Central memory CD8-positive, alpha-beta T cell (primary cell): ENCODE results near the gene RRP1B.
"Not testable (repeated sequence)": the region's sequence is repeated elsewhere in the genome, so short reads cannot be mapped to it uniquely, and the experiment has no call there.

Experiments
- ATAC-seq: fragments of 150-1000 bp; cut with Tn5 transposase; replicated peaks from 2 replicates; pipeline ENCODE4 v1.10.0; 2022; ENCODE audit warnings: mild to moderate bottlenecking, moderate FRiP score, moderate number of reproducible peaks; ENCODE audit not compliant: poor library complexity, severe bottlenecking; ENCODE audit errors: extremely low read depth
- DNase-seq, 2 donors: peaks; one replicate each; pipeline ENCODE4 v3.0.0; 2021; ENCODE audit warnings: low spot score in 2 of 2
- H3K27ac Mint-ChIP-seq: one replicate; pipeline ENCODE4 v1.8.0; 2022; ENCODE audit warnings: low read depth, mild to moderate bottlenecking, moderate library complexity, mixed read lengths
- H3K27me3 Mint-ChIP-seq: one replicate; pipeline ENCODE4 v1.8.0; 2022; ENCODE audit warnings: mixed read lengths
- H3K36me3 Mint-ChIP-seq: one replicate; pipeline ENCODE4 v1.8.0; 2022; ENCODE audit warnings: mild to moderate bottlenecking, moderate library complexity, mixed read lengths; ENCODE audit not compliant: insufficient read depth
- H3K4me1 Mint-ChIP-seq: one replicate; pipeline ENCODE4 v1.8.0; 2022; ENCODE audit warnings: mixed read lengths
- H3K4me3 Mint-ChIP-seq: one replicate; pipeline ENCODE4 v1.8.0; 2022; ENCODE audit warnings: mild to moderate bottlenecking, moderate library complexity, mixed read lengths
- H3K9me3 Mint-ChIP-seq: one replicate; pipeline ENCODE4 v1.8.0; 2022; ENCODE audit warnings: mixed read lengths

Gene RRP1B, protein sequence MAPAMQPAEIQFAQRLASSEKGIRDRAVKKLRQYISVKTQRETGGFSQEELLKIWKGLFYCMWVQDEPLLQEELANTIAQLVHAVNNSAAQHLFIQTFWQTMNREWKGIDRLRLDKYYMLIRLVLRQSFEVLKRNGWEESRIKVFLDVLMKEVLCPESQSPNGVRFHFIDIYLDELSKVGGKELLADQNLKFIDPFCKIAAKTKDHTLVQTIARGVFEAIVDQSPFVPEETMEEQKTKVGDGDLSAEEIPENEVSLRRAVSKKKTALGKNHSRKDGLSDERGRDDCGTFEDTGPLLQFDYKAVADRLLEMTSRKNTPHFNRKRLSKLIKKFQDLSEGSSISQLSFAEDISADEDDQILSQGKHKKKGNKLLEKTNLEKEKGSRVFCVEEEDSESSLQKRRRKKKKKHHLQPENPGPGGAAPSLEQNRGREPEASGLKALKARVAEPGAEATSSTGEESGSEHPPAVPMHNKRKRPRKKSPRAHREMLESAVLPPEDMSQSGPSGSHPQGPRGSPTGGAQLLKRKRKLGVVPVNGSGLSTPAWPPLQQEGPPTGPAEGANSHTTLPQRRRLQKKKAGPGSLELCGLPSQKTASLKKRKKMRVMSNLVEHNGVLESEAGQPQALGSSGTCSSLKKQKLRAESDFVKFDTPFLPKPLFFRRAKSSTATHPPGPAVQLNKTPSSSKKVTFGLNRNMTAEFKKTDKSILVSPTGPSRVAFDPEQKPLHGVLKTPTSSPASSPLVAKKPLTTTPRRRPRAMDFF

DNA sequence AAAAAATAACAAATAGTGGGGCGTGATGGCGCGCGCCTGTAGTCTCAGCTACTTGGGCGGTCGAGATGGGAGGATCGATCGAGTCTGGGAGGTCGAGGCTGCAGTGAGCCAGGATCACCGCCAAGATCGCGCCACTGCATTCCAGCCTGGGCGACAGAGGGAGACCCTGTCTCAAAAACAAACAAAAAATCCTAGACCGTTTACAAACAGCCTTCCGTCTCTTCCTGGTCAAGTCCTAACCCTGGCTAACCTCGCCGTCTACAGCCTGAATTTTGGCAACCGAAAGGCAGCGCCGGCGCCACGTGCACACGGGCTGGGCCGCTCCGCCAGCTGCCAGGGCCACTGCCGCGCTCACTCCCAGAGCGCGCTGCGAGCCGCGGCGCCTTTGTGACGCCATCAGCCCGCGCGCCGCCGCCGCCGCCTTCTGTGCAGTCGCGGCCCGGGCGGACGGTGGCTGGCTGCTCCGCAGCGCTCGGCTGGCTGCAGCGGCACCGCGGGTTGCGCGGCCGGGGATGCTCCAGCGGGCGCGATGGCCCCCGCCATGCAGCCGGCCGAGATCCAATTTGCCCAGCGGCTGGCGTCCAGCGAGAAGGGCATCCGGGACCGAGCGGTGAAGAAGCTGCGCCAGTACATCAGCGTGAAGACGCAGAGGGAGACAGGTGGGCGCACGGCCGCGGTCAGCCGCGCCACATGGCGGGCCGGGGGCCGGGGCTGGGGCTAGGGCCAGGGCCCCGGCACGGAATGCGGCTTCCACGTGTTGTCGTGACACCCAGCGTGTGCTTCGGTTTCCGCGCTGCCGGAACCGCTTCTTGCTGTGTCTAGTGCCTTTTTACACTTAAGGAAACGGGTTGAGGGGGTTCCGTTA is at the start of gene RRP1B, which contains the start of gene HSF2BP:
Gene RRP1B, plus strand, starts transcription at position 425 of the 865 bp plus-strand sequence. Its CDS starts 105 bp downstream, at position 530.
Gene HSF2BP, minus strand, starts transcription at position 353 of the 865 bp plus-strand sequence. CDS start 1,392 bp downstream, outside the sequence.
- Mint-ChIP-seq H3K4me1 (peaks cover 35% of the 10 kb centered on the region), H3K27me3 (no peaks in the 10 kb centered on the region), H3K4me3 (peak within 1 kb of the TSS; percentile 92), H3K36me3 (peaks cover 14% of the 10 kb centered on the region), H3K9me3 (no peaks in the 10 kb centered on the region), H3K27ac (peak within 1 kb of the TSS; percentile 95)
- peak; percentile 59 to 75 for DNase-seq
- ATAC-seq = peak; percentile 81

DNA sequence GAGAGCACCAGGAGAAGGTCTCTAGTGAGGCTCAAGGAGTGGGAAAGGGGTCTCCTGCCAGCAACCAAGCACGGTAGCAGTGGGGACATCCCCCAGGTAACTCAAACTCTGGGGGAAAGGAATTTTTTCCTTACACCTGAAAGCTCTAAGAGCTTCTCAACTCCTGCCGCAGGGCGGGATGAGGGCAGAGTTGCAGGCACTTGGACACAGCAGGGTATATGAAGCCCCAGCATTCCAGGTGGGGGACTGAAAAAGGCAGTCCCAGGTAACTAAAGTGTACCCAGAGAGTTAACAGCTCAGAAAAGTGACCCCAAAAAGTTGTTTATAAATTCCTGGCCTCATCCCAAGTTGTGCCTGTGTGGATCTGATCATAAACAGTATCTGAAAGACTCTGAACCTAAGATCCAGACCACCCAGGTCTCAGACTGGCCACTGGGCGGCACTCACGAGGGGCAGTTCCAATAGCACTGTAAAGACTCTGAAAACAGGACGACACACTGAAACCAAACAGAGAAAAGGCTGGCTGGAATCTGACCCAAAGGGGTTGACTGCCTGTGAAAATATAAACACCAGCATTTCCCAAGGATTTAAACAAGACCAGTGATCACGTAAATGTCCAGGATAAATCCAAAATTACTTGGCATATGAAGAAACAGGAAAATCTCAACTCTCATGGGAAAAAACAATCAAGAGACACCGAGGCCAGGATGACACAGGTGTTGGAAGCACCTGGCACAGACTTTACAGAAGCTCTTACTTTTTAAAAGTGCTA is 47.6 kb upstream of the RRP1B start:
- H3K27ac Mint-ChIP-seq = no peak overlapping the region
- H3K9me3 Mint-ChIP-seq = no peaks in the 10 kb centered on the region
- no peak overlapping the region for H3K4me3 Mint-ChIP-seq
- H3K27me3 Mint-ChIP-seq = no peaks in the 10 kb centered on the region
- DNase-seq (no peak), ATAC-seq (no peak)
- no peaks in the 10 kb centered on the region for H3K4me1 Mint-ChIP-seq
- no peaks in the 10 kb centered on the region for H3K36me3 Mint-ChIP-seq

DNA sequence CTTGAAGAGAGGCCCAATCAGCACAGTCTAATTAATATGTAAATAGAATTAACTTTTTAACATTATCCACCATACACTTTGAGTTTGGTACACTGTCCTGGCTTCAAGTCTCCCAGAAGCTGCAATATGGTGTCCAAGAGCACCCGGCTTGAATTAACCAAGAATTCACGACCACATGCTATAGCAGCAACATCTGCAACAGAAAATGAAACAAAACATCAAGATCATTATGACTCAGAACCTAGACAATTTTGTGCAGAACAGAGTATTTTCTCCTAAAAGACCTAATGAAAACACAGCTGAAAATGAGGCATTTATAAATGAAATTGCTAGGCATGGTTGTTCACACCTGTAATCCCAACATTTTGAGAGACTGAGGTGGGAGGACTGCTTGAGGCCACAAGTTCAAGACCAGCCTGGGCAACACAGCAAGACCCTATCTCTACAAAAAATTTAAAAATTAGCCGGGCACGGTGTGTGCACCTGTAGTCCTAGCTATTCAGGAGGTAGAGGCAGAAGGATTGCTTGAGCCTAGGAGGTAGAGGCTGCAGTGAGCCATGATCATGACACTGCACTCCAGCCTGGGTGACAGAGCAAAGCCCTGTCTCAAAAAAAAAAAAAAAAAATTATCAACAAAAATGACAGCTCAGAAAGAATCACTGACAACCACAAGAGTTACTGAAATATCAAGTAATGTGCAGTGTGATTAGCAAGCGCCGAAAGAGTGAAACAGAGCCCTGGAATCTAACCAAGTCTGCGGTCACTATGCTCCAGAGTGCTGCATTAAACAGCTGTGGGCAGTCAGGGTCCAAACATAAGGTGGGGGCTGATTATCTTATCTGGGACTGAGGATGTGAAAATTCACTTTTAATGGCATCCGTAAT is 45.4 kb upstream of the RRP1B start:
- Mint-ChIP-seq H3K36me3 (no peaks in the 10 kb centered on the region), H3K27ac (no peak overlapping the region), H3K9me3 (no peaks in the 10 kb centered on the region), H3K4me3 (no peak overlapping the region), H3K4me1 (no peaks in the 10 kb centered on the region), H3K27me3 (no peaks in the 10 kb centered on the region)
- DNase-seq (no peak), ATAC-seq (no peak)

DNA sequence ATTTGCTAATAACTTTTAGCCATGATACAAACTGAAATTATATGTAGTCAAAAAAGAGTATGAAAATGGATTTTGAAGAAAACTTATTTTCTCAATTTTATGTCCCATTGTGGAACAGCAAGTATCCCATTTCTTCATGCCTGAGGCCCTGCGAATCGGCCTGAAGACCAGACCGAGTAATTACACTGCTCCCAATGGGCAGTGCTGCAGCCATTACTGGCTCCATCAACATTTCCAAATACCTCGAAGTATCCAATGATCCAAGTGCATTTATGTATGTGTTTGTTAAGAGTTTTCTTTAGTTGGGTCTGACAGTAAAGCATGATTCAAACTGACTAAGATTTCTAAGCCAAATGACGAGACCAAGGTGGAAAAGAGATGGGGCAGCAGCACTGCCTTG is 44.5 kb upstream of the RRP1B start:
- ATAC-seq (no peak), DNase-seq (no peak)
- Mint-ChIP-seq H3K9me3 (no peaks in the 10 kb centered on the region), H3K36me3 (no peaks in the 10 kb centered on the region), H3K27me3 (peaks cover 3% of the 10 kb centered on the region), H3K4me1 (no peaks in the 10 kb centered on the region), H3K4me3 (no peak overlapping the region), H3K27ac (no peak overlapping the region)

DNA sequence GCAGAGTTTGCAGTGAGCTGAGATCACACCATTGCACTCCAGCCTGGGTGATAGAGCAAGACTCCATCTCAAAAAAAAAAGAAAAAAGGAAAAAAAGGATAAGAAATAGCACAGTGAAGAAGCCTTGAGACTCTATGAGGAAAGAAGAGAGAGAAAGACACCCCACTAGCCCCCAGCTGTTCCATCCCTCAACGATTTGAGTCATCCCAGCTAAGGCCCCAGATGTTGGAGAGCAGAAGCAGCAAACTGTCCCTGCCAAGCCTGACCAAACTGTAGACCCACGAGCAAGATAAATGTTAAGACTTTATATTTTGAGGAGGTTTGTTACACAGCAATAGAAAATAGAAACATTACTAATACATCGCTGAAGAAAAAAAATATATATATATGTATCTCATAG is 42.5 kb upstream of the RRP1B start:
- H3K4me1 Mint-ChIP-seq, H3K4me3 Mint-ChIP-seq, H3K27ac Mint-ChIP-seq, H3K9me3 Mint-ChIP-seq, DNase-seq, H3K36me3 Mint-ChIP-seq, ATAC-seq: not testable (repeated sequence)
- H3K27me3 Mint-ChIP-seq = peaks cover 23% of the 10 kb centered on the region

DNA sequence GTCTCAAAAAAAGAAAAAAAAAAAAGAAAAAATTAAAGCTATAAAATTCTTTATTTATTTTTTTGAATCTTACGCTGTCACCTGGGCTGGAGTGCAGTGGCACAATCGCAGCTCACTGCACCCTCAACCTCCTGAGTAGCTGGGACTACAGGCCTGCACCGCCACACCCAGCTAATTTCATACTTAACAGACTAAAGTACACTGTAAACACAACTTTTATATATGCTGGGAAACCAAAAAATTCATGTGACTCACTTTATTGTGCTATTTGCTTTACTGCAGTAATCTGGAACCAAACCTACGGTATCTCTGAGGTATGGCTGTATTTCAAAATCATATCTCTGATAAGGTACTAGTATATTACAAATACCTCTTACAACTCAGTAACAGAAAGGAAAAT is 40.4 kb upstream of the RRP1B start:
- no peak for ATAC-seq
- no peaks in the 10 kb centered on the region for H3K4me1 Mint-ChIP-seq
- no peaks in the 10 kb centered on the region for H3K9me3 Mint-ChIP-seq
- H3K27me3 Mint-ChIP-seq = peaks cover 42% of the 10 kb centered on the region
- no peak overlapping the region for H3K27ac Mint-ChIP-seq
- no peak overlapping the region for H3K4me3 Mint-ChIP-seq
- no peak for DNase-seq
- no peaks in the 10 kb centered on the region for H3K36me3 Mint-ChIP-seq

DNA sequence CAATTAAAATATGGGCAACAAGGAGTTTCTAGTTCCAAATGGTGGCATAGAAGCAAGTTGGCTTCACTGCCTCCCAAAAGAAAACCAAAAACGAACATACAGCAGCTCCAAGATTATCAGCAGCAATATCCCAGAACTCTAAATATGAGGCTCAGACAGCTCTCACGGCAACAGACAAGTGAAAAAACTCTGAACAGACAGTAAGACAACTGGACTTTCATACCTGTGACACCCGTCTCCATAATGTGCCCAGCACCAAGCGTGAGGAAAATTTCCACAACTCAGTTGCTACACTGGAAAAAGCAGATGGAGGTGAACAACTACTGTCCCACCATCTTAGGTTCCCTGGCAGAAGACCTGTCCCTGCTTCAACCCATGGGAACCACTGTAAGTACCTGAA is 40.0 kb upstream of the RRP1B start:
- no peaks in the 10 kb centered on the region for H3K4me1 Mint-ChIP-seq
- no peak for ATAC-seq
- DNase-seq = no peak
- peaks cover 46% of the 10 kb centered on the region for H3K27me3 Mint-ChIP-seq
- no peak overlapping the region for H3K27ac Mint-ChIP-seq
- no peaks in the 10 kb centered on the region for H3K36me3 Mint-ChIP-seq
- no peaks in the 10 kb centered on the region for H3K9me3 Mint-ChIP-seq
- H3K4me3 Mint-ChIP-seq = no peak overlapping the region

DNA sequence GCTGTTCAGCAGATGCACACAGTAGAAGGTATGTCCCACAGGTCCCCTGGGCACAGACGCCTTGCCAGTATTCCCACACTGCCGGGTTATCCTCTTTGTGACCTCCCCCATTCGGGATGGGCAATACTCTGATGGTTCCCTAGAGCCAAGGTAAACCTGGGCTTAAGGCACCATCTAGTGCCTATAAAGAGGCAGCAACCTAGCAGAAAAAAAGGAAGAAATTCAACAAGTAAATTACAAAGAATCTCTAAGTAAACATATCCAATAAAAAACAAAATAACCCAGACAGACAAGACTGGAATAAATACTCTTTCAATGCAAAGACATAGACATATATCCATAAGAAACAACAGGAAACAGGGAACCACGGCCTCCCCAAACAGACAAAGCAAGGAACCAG is 39.5 kb upstream of the RRP1B start:
- no peaks in the 10 kb centered on the region for H3K4me1 Mint-ChIP-seq
- no peaks in the 10 kb centered on the region for H3K36me3 Mint-ChIP-seq
- DNase-seq (no peak), ATAC-seq (no peak)
- H3K27ac Mint-ChIP-seq = no peak overlapping the region
- peaks cover 51% of the 10 kb centered on the region for H3K27me3 Mint-ChIP-seq
- H3K9me3 Mint-ChIP-seq = no peaks in the 10 kb centered on the region
- no peak overlapping the region for H3K4me3 Mint-ChIP-seq

DNA sequence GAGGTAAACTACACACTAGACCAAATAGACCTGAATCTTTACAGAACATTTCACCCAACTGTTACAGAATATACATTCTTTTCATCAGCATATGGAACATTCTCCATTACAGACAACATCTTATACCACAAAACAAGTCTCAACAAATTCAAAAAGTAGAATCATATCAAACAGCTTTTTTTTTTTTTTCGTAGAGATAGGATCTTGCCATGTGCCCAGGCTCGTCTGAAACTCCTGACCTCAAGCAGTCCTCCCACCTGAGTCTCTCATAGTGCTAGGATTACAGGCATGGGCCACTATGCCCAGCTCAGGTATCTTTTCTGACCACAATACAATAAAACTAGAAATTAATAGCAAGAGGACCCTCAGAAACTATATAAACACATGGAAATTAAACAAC is 36.6 kb upstream of the RRP1B start:
- H3K9me3 Mint-ChIP-seq = no peaks in the 10 kb centered on the region
- no peak for ATAC-seq
- no peak overlapping the region for H3K4me3 Mint-ChIP-seq
- no peak overlapping the region for H3K27ac Mint-ChIP-seq
- DNase-seq = no peak
- H3K4me1 Mint-ChIP-seq = no peaks in the 10 kb centered on the region
- peaks cover 66% of the 10 kb centered on the region for H3K27me3 Mint-ChIP-seq
- H3K36me3 Mint-ChIP-seq = peaks cover 2% of the 10 kb centered on the region

DNA sequence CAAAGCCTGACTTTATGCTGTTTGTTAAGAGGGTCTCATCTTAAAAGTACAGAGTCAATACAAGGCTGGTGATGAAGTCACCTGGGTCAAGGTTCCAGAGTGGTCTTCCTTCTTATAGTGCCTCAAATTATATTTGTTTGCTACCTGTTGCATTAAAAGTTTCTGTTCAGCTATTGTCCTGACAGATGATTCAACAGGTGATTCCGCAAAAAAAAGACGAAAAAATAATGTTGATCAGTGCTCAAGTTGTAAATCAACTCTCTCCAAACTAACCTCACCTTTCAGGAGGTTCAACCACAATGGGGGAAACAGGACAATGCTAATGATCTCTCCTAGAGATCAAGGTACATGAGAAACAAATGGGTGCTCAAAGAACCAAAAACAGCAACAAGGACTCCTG is 35.8 kb upstream of the RRP1B start:
- Mint-ChIP-seq H3K9me3 (no peaks in the 10 kb centered on the region), H3K4me1 (no peaks in the 10 kb centered on the region), H3K27me3 (peaks cover 72% of the 10 kb centered on the region), H3K36me3 (peaks cover 2% of the 10 kb centered on the region), H3K4me3 (no peak overlapping the region), H3K27ac (no peak overlapping the region)
- DNase-seq (no peak), ATAC-seq (no peak)

DNA sequence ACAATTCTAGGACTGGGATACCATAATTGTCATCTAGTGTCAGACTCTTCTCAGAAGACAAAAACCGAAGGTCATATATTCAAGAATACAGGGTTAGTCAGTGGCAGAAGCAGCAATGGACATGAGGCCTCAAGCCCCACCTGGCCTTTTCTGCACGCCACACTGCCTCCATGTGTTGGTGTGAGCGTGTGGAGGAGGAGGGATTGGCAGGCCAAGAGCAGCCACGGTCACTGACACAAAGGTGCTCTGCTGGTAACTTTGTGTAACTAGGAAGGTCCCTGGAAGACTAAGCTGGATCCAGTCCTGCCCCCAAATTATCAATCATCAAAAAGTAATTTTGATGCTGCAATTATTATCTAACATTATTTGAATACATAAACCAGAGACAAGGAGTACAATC is 35.0 kb upstream of the RRP1B start:
- Mint-ChIP-seq H3K27me3 (peaks cover 72% of the 10 kb centered on the region), H3K9me3 (no peaks in the 10 kb centered on the region), H3K36me3 (peaks cover 2% of the 10 kb centered on the region), H3K27ac (no peak overlapping the region), H3K4me3 (no peak overlapping the region), H3K4me1 (no peaks in the 10 kb centered on the region)
- no peak for DNase-seq
- ATAC-seq = no peak
